Loucy (cell line): Measurements from ENCODE around the gene ZNF681.

Source experiments
- CTCF ChIP-seq: fragments of 200-600 bp; sonication (generic); conservative IDR thresholded peaks from 2 replicates; pipeline ENCODE4 v1.5.1; 2014; ENCODE audit warnings: mild to moderate bottlenecking, antibody characterized with exemption, low read length
- EZH2phosphoT487 ChIP-seq: fragments of 200-600 bp; IDR thresholded peaks from 2 replicates; pipeline ENCODE4 v1.6.1; 2018; ENCODE audit warnings: antibody characterized with exemption, mild to moderate bottlenecking, moderate library complexity, borderline replicate concordance

GRCh38 chr19:23716792-23717191 is 41.9 kb downstream of the ZNF681 start:
- TF ChIP-seq CTCF (no peak), EZH2phosphoT487 (no peak)
